Stomach smooth muscle (tissue), 2 donors: Measurements from ENCODE around the gene TSPAN15.

Experiments used
- H3K27ac ChIP-seq: one replicate; pipeline ENCODE4 v1.7.0; 2013; ENCODE audit warnings: mild to moderate bottlenecking, low read length, inconsistent platforms
- H3K27me3 ChIP-seq, 2 donors: one replicate each; pipeline ENCODE4 v1.7.0; 2013; ENCODE audit warnings: low read length in 2 of 2; ENCODE audit not compliant: insufficient read depth in 2 of 2, control insufficient read depth in 1 of 2
- H3K36me3 ChIP-seq, 2 donors: one replicate each; pipeline ENCODE4 v1.7.0; 2013; ENCODE audit warnings: low read length in 2 of 2; ENCODE audit not compliant: control insufficient read depth in 2 of 2, insufficient read depth in 2 of 2
- H3K4me1 ChIP-seq: one replicate; pipeline ENCODE4 v1.7.0; 2013; ENCODE audit warnings: low read length; ENCODE audit not compliant: control insufficient read depth, insufficient read depth
- H3K4me3 ChIP-seq, 2 donors: one replicate each; pipeline ENCODE4 v1.7.0; 2013; ENCODE audit warnings: low read length in 2 of 2
- H3K9ac ChIP-seq, 2 donors: one replicate each; pipeline ENCODE4 v1.7.0; 2013; ENCODE audit warnings: low read length in 2 of 2, mild to moderate bottlenecking in 1 of 2
- H3K9me3 ChIP-seq, 2 donors: one replicate each; pipeline ENCODE4 v1.7.0; 2013; ENCODE audit warnings: low read length in 2 of 2; ENCODE audit not compliant: control insufficient read depth in 2 of 2
- donor health status: healthy.
- donor health status: Pancreatic carcinoma.

TSPAN15 gene

GRCh38 chr10:69554611-69555010 is 103.3 kb downstream of the TSPAN15 start:
- H3K27ac ChIP-seq, result no peak overlapping the region
- peaks cover 7 to 13% of the 10 kb centered on the region in 2 donors for H3K9me3 ChIP-seq
- H3K4me1 ChIP-seq, result no peaks in the 10 kb centered on the region
- H3K4me3 ChIP-seq, result no peak overlapping the region
- no peak overlapping the region for H3K9ac ChIP-seq
- no peaks in the 10 kb centered on the region for H3K36me3 ChIP-seq
- peaks cover 19 to 21% of the 10 kb centered on the region in 2 donors for H3K27me3 ChIP-seq
